HCEC 1CT (cell line): ENCODE data around the gene SMARCA4.
A peak's percentile ranks its signal among the peaks of the same experiment; 100 is the strongest.

Source experiments
- DNase-seq: peaks from one replicate; pipeline ENCODE4 v3.0.0-alpha.2; 2017

The SMARCA4 gene

DNA sequence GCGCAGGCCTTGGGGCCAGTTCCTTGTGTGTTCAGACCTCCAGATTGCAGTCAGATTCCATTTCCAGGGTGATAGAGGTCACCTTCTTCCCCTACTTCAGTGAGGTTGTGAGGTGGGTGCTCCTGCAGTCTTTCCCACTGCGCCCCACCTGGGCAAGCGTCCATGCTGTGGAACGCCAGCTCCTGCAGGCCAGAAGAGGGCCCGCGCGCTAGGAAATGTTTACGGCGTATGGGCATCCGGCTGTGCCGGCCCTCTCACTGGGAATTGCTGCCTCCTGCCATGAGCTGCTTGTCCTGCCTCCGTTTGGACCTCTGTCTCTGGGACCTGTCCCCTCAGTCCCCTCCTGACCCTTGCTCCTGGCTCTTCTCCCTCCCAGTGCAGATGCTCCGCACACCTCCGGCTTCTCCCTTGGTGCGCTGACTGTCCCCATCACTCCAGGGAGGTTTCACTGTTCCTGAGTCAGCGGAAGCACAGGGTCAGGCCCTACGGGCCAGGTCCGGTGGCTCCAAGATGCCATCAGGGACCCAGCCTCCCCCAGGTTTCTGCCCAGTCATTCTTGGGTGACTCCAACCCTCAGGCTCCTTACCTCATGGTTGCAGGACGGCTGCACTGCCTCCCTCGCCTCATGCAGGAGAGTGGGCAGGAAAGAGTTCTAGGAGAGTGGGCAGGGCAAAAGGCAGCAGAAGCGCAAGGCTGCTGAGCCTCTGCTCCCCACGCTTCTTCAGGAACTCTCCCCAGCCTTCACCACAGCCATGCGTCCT lies 56.6 kb downstream of the SMARCA4 start:
- DNase-seq: no peak

DNA sequence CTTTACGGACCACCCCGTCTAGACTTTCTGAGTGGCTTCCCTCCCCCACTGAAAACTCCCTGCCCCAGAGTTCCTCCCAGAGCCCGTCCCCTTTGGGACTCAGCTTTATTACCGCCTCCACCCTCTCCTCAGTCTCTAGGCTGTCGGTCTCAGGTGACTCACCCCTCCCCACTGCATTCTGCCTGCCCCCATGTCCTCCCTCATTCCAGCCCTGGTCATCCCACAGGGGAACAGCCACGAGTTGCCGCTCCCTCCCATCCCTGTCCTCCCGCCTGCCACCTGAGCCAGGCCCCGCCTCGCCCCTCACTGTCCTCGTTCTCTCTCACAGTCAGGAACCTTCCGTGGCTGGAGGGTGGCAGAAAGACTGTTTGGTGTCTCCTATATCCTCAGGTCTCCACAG lies 57.3 kb downstream of the SMARCA4 start:
- no peak for DNase-seq

DNA sequence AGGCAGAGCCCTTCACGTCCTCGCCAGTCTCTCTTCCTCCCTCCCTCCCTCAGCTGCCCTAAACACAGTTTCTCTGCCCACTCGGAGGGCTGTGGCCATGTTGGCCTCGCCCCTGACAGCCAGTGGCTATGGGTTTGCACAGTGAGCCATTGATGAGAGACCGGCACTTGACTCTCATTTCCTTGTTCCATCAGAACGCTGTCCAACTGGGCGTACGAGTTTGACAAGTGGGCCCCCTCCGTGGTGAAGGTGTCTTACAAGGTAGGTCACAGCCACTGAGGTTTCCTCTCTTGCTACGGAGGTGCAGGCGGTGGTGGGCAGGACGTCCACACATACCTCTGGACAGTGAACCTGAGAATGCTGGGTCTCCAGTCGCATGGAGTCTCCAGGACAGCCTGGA lies 57.9 kb downstream of the SMARCA4 start:
- DNase-seq: no peak

GRCh38 chr19:11019262-11019661 lies 58.4 kb downstream of the SMARCA4 start:
- DNase-seq: no peak

GRCh38 chr19:11019824-11020223 lies 59.0 kb downstream of the SMARCA4 start:
- DNase-seq: no peak

GRCh38 chr19:11020423-11020822 lies 59.6 kb downstream of the SMARCA4 start:
- no peak for DNase-seq

DNA sequence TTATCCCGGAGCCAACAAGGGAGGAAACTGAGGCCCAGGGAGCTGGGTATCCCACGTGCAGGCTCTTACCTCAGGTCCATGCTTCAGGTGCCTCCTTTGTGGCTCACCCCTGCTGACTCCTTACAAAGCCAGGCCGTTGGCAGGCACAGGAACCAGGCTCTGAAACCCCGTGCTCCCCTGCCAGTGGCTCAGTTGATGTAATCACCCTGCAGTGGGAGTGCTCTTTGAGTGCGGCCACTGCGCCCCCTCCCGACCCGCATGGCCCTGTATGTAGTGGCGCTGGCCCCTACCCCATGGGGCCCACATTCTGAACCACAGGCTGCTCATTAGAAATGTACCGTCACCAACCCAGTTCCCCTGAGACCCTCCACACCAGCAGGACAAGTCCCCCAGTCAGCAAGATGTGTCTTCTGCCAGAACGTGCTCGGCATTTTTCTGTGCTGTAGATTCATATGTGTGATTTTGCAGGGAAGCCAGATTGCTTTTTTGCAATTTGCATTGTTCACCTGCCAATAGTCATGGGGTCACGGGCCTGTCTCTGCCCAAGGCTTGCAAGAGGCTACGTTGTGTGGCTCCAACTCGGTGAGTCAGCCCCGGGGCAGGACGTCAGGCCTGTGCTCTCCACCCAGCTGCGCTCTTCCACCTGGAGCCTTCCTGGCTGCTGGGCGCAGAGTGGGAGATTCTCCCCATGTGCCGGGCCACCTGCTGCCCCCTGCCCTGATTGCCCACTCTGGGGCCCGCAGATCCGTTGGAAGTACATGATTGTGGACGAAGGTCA lies 60.3 kb downstream of the SMARCA4 start:
- DNase-seq: no peak

DNA sequence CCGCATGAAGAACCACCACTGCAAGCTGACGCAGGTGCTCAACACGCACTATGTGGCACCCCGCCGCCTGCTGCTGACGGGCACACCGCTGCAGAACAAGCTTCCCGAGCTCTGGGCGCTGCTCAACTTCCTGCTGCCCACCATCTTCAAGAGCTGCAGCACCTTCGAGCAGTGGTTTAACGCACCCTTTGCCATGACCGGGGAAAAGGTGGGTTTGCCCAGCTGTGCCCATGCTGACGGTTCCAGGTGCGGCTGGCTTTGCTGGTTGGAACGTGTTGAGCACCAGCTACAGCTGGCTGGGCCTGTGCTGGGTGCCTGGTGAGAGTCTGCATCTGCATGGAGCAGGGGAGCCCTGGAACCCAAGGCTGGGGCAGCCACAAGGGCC lies 60.9 kb downstream of the SMARCA4 start:
- no peak for DNase-seq

DNA sequence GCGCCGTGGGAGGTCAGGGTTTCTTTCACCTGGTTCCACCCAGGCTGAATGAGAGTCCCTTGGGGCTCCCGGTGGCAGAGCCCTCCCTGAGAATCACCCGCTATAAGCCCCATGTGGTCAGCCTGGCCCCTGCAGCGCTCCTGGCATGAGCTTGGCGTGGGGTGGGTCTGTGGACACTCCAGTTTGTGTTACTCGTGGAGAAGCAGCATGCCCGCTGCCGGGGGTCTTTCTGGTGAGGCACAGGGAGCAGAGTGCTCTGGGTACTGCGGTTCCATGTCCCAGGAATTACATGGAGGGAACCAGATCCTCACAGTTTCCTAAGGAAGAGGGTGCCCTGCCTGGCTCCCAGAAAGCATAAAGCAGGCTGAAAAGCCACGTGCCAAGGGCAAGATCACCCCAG lies 62.2 kb downstream of the SMARCA4 start:
- DNase-seq: no peak

- DNase-seq: no peak
These were observed 62.9 kb downstream of the SMARCA4 start for GRCh38 chr19:11023710-11024109.

- no peak for DNase-seq
These were observed 63.4 kb downstream of the SMARCA4 start for GRCh38 chr19:11024259-11024658.

DNA sequence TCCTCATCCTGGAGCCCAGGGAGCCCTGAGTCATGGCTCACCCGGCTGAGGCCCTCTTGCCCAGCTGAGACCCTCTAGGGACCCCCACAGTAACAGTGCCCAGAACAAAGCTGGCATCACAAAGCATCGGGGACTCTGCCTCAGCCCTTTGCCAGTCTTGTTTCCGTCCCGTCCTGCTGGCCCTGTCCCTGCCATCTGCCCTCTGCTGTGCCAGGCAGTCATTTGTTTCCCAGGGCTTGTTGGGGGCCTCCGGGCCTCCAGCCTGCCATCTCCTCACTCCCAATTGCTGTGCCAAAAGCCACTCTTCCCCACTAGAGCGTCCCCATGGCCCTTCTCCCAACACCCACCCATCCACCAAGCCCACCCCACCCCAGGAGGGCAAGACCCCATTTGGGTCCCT lies 64.2 kb downstream of the SMARCA4 start:
- no peak for DNase-seq

- no peak for DNase-seq
These were observed 64.6 kb downstream of the SMARCA4 start for GRCh38 chr19:11025445-11025844.

- no peak for DNase-seq
These were observed 65.2 kb downstream of the SMARCA4 start for GRCh38 chr19:11025997-11026396.

- DNase-seq: no peak
These were observed 66.6 kb downstream of the SMARCA4 start for GRCh38 chr19:11027381-11027780.

GRCh38 chr19:11028146-11028545 lies 67.3 kb downstream of the SMARCA4 start:
- DNase-seq: no peak

DNA sequence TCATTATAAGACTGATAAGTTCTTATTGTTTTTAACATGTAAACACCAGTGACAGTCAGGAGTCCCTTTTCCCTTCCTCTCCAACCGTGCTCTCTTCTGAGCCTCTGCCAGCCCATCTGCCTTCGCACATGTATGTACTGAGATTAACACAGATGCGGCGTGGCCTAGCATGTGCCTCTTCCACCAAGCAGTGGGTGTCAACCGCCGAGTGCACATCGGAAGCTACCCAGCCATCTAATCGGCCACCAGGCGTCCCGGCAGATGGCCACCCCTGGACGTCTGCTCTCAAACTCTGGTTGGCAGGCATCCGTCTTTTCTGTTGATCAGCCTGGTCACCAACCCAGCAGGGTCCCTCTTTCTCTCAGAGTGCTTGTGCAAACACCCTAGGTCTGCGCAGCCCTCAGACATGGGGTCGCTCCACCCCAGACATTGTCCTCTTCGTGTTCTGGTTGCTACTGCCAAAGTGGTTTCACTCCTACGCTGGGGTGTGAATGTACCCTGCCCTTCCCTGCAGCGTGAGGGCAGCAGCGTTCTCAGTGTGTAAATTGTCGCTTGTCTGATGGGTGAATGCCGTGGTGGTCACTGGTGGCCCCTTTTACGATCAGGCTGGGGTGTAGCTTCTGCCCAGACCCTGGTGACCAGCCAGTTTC lies 70.7 kb downstream of the SMARCA4 start:
- DNase-seq: no peak

- no peak for DNase-seq
These were observed 72.4 kb downstream of the SMARCA4 start for GRCh38 chr19:11033251-11033650.

DNA sequence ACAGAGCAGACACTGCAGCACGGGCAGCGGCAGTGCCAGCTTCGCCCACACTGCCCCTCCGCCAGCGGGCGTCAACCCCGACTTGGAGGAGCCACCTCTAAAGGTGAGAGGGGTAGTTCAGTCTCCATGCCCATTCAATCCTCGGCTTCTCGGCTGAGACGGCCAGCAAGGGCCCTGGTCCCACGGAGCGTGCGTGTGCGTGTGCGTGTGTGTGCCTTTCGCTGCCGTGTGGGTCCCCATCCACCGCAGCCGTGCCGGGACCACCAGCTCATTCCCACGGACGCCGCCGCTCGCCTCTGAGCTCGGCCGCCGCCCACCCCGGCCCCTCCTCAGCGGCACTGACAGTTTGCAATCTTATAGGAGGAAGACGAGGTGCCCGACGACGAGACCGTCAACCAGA lies 72.9 kb downstream of the SMARCA4 start:
- no peak for DNase-seq

DNA sequence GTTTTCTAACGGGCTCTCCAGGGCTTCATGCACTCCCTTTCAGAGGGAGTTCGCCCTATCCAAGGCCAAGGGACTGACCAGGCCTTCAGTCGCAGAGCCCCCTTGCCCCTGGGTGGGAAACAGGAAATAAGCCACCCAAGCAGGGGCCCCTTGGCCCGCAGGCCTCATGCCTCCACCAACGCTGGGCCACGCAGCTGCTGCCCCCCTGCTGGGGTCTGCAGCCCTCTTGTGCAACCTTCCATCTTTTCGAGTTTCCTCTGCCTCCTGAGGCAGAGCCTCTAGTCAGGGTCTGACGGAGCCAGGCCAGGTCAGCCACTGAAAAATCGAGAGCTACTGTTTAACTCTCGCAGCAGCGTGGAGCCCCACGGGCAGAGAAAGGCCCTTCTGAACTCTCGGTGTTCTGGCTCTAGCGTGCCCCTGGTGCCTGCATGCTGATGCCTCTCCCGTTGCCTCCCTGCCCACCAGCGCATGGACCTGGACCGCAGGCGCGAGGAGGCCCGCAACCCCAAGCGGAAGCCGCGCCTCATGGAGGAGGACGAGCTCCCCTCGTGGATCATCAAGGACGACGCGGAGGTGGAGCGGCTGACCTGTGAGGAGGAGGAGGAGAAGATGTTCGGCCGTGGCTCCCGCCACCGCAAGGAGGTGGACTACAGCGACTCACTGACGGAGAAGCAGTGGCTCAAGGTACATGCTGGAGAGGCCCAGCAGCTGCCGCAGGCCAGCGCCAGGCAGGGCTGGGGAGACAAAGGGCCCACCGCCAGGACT lies 73.8 kb downstream of the SMARCA4 start:
- no peak for DNase-seq

- DNase-seq: peak; percentile 69
These were observed 74.9 kb downstream of the SMARCA4 start for GRCh38 chr19:11035441-11036377.

GRCh38 chr19:11038511-11038910 lies 77.7 kb downstream of the SMARCA4 start:
- no peak for DNase-seq
